Muscle of leg (tissue), 11 donors: ENCODE measurements around the gene AP1S3. TPM values are rescaled to one million over a fixed set of nuclear protein-coding genes. Genes with fewer than 3 reads are reported as not detected.
"Not testable (repeated sequence)": the region's sequence is repeated elsewhere in the genome, so short reads cannot be mapped to it uniquely, and the experiment has no call there.

Experiments
- DNase-seq: peaks from one replicate; pipeline ENCODE4 v3.0.0; 2013
- H3K27ac ChIP-seq: one replicate; pipeline ENCODE4 v1.5.1; 2013; ENCODE audit warnings: mild to moderate bottlenecking, low read length, control low read depth
- H3K27me3 ChIP-seq: one replicate; pipeline ENCODE4 v1.6.1; 2013; ENCODE audit warnings: low read length; ENCODE audit not compliant: control insufficient read depth, insufficient read depth
- H3K36me3 ChIP-seq: one replicate; pipeline ENCODE4 v1.6.1; 2013; ENCODE audit warnings: low read length; ENCODE audit not compliant: control insufficient read depth, insufficient read depth
- H3K4me1 ChIP-seq: one replicate; pipeline ENCODE4 v1.6.1; 2013; ENCODE audit warnings: low read length; ENCODE audit not compliant: control insufficient read depth, insufficient read depth
- H3K4me3 ChIP-seq: one replicate; pipeline ENCODE4 v1.5.1; 2013; ENCODE audit warnings: low read length, control low read depth
- H3K9me3 ChIP-seq: replicated peaks from 2 replicates; pipeline ENCODE4 v1.6.1; 2013; ENCODE audit warnings: low read depth, low read length; ENCODE audit not compliant: control insufficient read depth
- WGBS: methylation state at CpG from one replicate; pipeline ENCODE4 v1.1.5; 2013; ENCODE audit warnings: missing lambda C conversion rate; ENCODE audit not compliant: insufficient coverage; 5-methylcytosine and 5-hydroxymethylcytosine counted together
- polyA plus RNA-seq, 8 donors: library from polyadenylated mRNA; unstranded; fragments of 120-200 nt; gene quantifications; one replicate each; pipeline versions ENCODE4 v1.2.1 to v1.2.3, GENCODE V29; 2013; ENCODE audit warnings: inconsistent platforms in 1 of 8, low replicate concordance in 1 of 8; ENCODE audit not compliant: insufficient read length in 8 of 8, insufficient read depth in 1 of 8
- total RNA-seq: library from RNA; stranded (reverse); fragments of 120-200 nt; gene quantifications from one replicate; pipeline ENCODE4 v1.2.4, GENCODE V29; 2013

The AP1S3 gene
- total and polyA plus RNA-seq, 9 donors: 0.31 to 1.0 (median 0.77) TPM

- H3K36me3 ChIP-seq: no peaks in the 10 kb centered on the region
- peak; percentile 9 for DNase-seq
- H3K27ac ChIP-seq: no peak overlapping the region
- H3K4me1 ChIP-seq: no peaks in the 10 kb centered on the region
- no peaks in the 10 kb centered on the region for H3K27me3 ChIP-seq
- 18% methylated on average over 2 of the region's 6 CpGs for WGBS
- no peaks in the 10 kb centered on the region for H3K9me3 ChIP-seq
- H3K4me3 ChIP-seq: no peak overlapping the region
These were observed 72.1 kb downstream of the AP1S3 start for GRCh38 chr2:223765221-223765785.

GRCh38 chr2:223764796-223765195, 72.6 kb downstream of the AP1S3 start:
- no peaks in the 10 kb centered on the region for H3K9me3 ChIP-seq
- no peak overlapping the region for H3K4me3 ChIP-seq
- no peak overlapping the region for H3K27ac ChIP-seq
- no peak for DNase-seq
- no peaks in the 10 kb centered on the region for H3K36me3 ChIP-seq
- no CpG with 5 or more reads among the region's 1 CpG for WGBS
- H3K4me1 ChIP-seq: no peaks in the 10 kb centered on the region
- H3K27me3 ChIP-seq: no peaks in the 10 kb centered on the region

GRCh38 chr2:223762853-223763252, 74.5 kb downstream of the AP1S3 start:
- H3K27ac ChIP-seq: no peak overlapping the region
- no peaks in the 10 kb centered on the region for H3K4me1 ChIP-seq
- H3K4me3 ChIP-seq: no peak overlapping the region
- no peaks in the 10 kb centered on the region for H3K27me3 ChIP-seq
- DNase-seq: no peak
- no peaks in the 10 kb centered on the region for H3K9me3 ChIP-seq
- no peaks in the 10 kb centered on the region for H3K36me3 ChIP-seq
- WGBS: no CpG with 5 or more reads among the region's 1 CpG

GRCh38 chr2:223761746-223762145, 75.6 kb downstream of the AP1S3 start:
- H3K36me3 ChIP-seq, H3K4me1 ChIP-seq, H3K27ac ChIP-seq, H3K9me3 ChIP-seq, H3K4me3 ChIP-seq, H3K27me3 ChIP-seq, DNase-seq: not testable (repeated sequence)
- WGBS: 100% methylated on average over 2 of the region's 7 CpGs

- WGBS: 80% methylated on average over 6 of the region's 8 CpGs
- no peaks in the 10 kb centered on the region for H3K9me3 ChIP-seq
- DNase-seq: peak; percentile 4
- no peaks in the 10 kb centered on the region for H3K4me1 ChIP-seq
- H3K27ac ChIP-seq: no peak overlapping the region
- H3K4me3 ChIP-seq: no peak overlapping the region
- no peaks in the 10 kb centered on the region for H3K36me3 ChIP-seq
- no peaks in the 10 kb centered on the region for H3K27me3 ChIP-seq
These were observed 76.4 kb downstream of the AP1S3 start for GRCh38 chr2:223760838-223761502.

- H3K27me3 ChIP-seq: no peaks in the 10 kb centered on the region
- no peaks in the 10 kb centered on the region for H3K4me1 ChIP-seq
- no peak overlapping the region for H3K4me3 ChIP-seq
- 59% methylated on average over 4 of the region's 8 CpGs for WGBS
- no peak for DNase-seq
- H3K9me3 ChIP-seq: no peaks in the 10 kb centered on the region
- H3K36me3 ChIP-seq: no peaks in the 10 kb centered on the region
- H3K27ac ChIP-seq: no peak overlapping the region
These were observed 77.6 kb downstream of the AP1S3 start for GRCh38 chr2:223759569-223760430.

GRCh38 chr2:223758131-223758840, 79.1 kb downstream of the AP1S3 start:
- H3K4me3 ChIP-seq: no peak overlapping the region
- WGBS: no CpG with 5 or more reads among the region's 4 CpGs
- H3K9me3 ChIP-seq: no peaks in the 10 kb centered on the region
- no peaks in the 10 kb centered on the region for H3K27me3 ChIP-seq
- H3K27ac ChIP-seq: no peak overlapping the region
- no peaks in the 10 kb centered on the region for H3K36me3 ChIP-seq
- no peaks in the 10 kb centered on the region for H3K4me1 ChIP-seq
- peak; percentile 13 for DNase-seq

- Histone ChIP-seq H3K9me3 (no peaks in the 10 kb centered on the region), H3K27ac (no peak overlapping the region), H3K4me1 (no peaks in the 10 kb centered on the region), H3K4me3 (no peak overlapping the region), H3K27me3 (no peaks in the 10 kb centered on the region), H3K36me3 (no peaks in the 10 kb centered on the region)
- whole genome bisulfite sequencing: no CpG with 5 or more reads among the region's 4 CpGs
- no peak for DNase-seq
These were observed 83.4 kb downstream of the AP1S3 start for GRCh38 chr2:223753940-223754339.

GRCh38 chr2:223751012-223751411, 86.4 kb downstream of the AP1S3 start:
- no peaks in the 10 kb centered on the region for H3K9me3 ChIP-seq

More at GRCh38 chr2:223751012-223751411, 86.4 kb downstream of the AP1S3 start:
- no peaks in the 10 kb centered on the region for H3K4me1 ChIP-seq
- no CpG with 5 or more reads among the region's 1 CpG for WGBS
- H3K27ac ChIP-seq: no peak overlapping the region
- no peak overlapping the region for H3K4me3 ChIP-seq
- H3K27me3 ChIP-seq: no peaks in the 10 kb centered on the region
- DNase-seq: no peak
- H3K36me3 ChIP-seq: no peaks in the 10 kb centered on the region
